Activated T-cell treated with anti-CD3 and anti-CD28 coated beads for 24 hours (primary cell): ENCODE measurements around the gene PELI2.

Source experiments
- DNase-seq: peaks from one replicate; pipeline ENCODE4 v3.0.0-alpha.2; 2020; ENCODE audit warnings: low read depth

Gene PELI2

GRCh38 chr14:56349960-56350359 is 231.7 kb downstream of the PELI2 start:
- DNase-seq = no peak
